ENCODE data around the gene ZNF563.
"Not testable (repeated sequence)": the region's sequence is repeated elsewhere in the genome, so short reads cannot be mapped to it uniquely, and the experiment has no call there.

The ZNF563 gene

DNA sequence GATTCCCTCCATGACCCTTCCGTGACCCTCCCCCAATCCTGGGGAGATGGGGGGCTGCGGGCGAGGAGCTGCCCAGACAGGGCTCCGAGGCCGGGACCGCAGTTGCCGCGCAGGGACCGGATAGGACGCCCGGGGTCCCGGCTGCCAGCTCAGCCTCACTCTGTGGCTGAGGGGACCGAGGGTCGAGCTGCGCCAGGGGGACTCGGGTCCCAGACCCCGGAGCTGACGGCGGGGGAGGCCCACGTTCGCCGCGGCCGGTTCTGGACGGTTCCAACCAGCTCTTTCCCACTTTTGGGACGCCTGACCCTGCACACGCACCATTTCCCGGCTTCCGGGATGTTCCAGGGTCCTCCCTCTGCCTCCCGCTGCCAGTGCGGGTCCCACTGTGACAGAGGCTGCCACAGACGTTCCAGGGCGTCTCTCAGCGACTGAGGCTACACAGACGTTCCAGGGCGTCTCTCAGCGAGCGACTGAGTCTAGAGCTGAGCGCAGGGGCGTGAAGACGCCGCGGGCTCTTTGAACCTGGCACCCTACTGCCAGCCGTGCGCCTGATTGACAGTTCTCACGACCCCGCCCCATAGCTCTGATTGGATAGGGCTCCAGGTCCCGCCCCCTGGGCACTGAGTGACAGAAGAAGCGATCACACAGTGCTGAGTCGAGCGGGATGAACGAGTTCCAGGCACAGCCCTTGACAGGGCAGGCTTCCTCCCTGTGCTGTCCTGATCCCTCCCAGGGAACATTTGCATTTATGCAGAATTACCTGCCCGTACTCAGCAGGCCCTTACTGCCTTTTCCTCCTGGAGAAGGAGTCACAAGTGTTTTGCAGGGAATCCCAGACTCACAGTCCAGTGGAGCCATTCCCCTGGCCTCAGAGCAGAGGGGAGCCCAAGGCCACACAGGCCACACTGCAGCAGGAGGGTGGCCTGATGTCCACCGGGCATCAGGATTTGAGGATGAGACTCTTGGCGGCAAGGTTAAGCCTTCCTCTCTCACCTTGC lies at the start of gene ZNF563:
ZNF563 (minus strand) TSS at position 472 of the 998 bp plus-strand sequence; CDS start at position 321, 151 bp downstream.
- peak; percentile 98 to 99 (median 98) for DNase-seq (ENCODE audit: low read depth in 2 of 3, low spot score in 1 of 3)

DNA sequence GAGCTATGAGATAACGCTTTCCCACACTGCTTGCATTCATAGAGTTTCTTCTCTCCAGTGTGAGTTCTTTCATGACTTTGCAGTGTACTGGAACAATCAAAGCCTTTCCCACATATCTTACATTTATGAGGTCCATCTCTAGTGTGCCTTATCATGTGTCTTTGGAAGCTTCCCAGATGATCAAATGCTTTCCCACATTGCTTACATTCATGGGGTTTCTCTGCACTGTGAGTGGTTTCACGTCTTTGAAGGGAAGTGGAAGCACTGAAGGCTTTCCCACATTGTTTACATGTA lies 47.0 kb upstream of the ZNF563 start:
- DNase-seq (ENCODE audit: low read depth in 2 of 3, low spot score in 1 of 3) = no peak

DNA sequence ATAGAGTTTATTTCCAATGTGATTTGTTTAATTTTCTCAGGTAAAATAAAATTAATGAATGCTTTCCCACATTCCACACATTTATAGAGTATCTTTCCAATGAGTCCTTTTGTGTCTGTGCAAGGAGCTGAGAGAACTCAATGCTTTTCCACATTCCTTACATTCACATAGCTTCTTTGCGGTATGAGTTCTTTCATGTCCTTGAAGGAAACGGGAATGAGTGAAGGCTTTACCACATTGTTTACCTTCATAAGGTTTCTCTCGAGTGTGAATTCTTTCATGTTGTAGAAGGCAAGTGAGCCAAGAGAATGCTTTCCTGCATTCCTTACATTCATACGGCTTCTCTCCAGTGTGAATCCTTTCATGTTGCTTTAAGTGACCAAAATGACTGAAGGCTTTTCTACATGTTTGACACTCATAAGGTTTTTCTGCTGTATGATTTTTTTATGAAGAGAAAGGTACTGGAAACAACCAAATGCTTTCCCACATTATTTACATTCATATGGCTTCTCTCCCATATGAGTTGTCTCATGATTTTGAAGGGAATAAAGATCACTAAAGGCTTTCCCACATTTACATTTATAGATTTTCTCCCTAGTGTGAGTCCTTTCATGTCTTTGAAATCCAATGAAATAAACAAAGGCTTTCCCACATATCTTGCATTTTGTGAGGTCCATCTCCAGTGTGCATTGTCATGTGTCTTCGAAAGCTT lies 46.5 kb upstream of the ZNF563 start:
- DNase-seq (ENCODE audit: low read depth in 2 of 3, low spot score in 1 of 3) = no peak

DNA sequence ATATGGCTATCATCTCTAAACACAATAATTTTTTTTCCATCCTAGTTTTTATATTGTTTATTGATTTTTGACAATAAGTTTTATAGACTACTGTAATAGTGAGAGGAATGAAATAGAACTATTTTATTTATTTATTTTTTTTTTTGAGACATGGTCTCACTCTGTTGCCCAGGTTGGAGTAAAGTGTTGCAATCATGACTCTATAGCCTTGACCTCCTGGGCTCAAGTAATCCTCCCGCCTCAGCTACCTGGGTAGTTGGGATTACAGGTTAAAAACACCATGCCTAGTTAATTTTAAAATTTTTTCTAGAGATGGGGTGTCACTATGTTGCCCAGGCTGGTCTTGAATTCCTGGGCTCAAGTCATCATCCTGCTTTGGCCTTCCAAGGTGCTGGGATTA lies 40.6 kb upstream of the ZNF563 start:
- DNase-seq (ENCODE audit: low read depth in 2 of 3, low spot score in 1 of 3) = no peak

DNA sequence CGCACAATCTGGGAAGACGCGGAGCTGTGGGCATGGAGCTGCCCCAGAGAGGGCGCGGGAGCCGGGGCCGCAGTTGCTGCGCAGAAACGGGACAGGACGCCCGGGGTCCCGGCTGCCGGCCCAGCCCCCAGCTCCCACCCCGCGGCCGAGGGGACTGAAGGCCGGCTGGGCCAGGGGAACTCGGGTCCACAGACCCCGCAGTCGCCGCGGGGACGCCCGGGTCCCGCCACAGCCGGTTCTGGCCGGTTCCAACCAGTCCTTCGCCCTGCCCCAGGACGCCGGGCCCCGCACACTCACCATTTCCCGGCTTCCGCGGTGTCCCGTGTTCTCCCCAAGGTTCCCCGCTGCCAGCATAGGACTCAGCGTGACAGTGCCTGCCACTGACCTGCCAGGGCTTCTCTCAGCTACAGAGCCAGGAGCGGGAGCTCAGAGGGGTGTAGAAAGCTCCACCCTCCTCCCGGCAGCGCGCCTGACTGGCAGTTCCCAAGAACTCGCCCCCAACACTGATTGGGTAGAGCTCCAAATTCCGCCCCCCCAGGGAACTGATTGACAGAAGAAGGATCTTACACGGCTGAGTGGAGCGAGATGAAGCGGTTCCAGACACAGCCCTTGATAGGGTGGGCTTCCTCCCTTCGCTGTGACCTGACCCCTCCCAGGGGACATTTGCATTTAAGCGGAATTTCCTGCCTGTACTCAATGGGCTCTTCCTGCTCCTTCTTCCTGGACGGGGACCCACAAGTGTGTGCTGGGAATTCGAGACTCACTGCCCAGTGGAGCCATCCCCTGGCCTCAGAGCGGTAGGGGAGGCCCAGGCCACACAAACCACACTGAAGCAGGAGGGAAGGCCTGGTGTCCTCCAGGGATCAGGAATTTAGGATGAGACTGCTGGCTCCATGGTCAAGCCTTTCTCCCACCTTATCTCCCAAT lies 32.1 kb upstream of the ZNF563 start, which contains the start of gene ZNF442:
ZNF442 (minus strand) TSS at position 448 of the 927 bp plus-strand sequence. CDS start 2,052 bp downstream, outside the sequence.
- DNase-seq (ENCODE audit: low read depth in 2 of 3, low spot score in 1 of 3) = peak; percentile 83 to 86 (median 84)

DNA sequence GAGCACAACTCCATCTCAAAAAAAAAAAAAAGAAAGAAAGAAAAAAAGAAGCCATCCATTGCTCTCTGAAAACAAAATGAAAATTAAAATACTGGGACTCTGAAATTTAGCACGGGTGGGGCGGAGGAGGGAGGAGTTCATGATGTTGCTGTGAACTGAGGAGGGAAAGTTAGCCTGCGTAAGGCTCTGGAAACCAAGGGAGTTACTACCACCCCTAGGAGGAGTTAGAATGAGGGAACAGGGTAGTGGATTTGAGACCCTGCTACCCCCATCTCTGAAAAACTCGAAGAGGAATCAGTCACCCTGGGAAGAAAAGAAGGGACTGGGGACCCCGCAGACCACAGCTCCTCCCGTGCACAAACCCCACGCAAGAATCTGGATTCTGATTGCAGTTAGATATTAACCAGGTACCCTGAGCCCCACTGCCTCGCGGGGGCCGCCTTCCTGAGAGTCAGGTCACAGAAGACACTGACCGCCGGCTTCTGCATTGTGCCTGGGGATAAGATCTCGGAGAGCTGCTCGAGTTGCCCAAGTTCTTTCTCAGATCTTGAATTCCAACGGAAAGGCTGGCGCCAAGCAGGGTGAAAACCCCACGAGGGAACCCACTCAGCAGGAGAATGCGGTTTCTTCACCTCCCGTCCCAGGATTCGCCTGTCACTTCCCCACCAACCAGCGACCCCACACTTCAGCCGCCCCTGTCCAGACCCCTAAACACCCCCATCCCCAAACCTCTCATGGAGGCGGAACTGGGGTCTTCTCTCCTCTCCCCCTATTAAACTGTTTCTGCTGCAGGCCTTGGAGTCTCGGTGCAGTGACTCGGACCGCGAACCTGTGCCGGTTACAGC lies 31.2 kb upstream of the ZNF563 start:
- DNase-seq (ENCODE audit: low read depth in 2 of 3, low spot score in 1 of 3) = no peak

DNA sequence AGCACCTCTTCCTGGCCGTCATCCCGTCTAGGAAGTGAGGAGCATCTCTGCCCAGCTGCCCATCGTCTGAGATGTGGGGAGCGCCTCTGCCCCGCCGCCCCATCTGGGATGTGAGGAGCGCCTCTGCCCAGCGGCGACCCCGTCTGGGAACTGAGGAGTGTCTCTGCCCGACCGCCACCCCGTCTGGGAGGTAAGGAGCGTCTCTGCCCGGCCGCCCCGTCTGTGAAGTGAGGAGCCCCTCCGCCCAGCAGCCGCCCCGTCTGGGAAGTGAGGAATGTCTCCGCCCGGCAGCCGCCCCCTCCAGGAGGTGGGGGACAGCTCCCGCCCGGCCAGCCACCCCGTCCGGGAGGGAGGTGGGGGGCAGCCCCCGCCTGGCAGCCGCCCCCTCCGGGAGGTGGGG lies 28.8 kb upstream of the ZNF563 start:
- not testable (repeated sequence) for DNase-seq (ENCODE audit: low read depth in 2 of 3, low spot score in 1 of 3)

DNA sequence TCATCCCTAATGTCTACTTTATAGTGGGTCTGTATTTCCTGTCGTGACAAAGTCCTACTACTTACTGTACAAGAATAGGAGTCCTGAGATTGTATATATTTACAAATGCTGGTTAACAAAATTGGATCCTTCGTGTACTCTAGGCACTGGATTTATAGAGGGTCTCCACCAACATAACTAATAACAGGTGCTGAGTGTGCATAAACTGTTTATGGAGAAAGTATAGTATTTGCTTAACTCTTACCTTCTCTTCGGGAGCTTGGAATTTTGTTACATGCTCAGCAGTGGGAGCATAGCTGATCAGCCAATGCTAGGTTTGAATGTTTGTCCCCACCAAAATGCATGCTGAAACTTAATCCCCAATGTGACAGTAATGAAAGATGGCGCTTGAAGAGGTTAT lies 19.9 kb upstream of the ZNF563 start:
- DNase-seq (ENCODE audit: low read depth in 2 of 3, low spot score in 1 of 3) = no peak

DNA sequence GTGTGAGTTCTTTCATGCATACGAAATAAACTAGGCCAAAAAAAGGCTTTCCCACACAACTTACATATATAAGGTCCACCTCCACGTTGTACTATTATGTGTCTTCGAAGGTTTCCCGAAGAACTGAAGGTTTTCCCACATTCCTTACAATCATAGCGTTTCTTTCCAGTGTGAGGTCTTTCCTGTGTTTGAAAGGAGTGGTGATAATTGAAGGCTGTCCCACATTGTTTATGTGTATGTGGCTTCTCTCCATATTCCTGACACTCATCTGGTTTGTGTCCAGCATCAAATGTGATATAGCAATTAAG lies 17.4 kb upstream of the ZNF563 start:
- DNase-seq (ENCODE audit: low read depth in 2 of 3, low spot score in 1 of 3) = no peak

DNA sequence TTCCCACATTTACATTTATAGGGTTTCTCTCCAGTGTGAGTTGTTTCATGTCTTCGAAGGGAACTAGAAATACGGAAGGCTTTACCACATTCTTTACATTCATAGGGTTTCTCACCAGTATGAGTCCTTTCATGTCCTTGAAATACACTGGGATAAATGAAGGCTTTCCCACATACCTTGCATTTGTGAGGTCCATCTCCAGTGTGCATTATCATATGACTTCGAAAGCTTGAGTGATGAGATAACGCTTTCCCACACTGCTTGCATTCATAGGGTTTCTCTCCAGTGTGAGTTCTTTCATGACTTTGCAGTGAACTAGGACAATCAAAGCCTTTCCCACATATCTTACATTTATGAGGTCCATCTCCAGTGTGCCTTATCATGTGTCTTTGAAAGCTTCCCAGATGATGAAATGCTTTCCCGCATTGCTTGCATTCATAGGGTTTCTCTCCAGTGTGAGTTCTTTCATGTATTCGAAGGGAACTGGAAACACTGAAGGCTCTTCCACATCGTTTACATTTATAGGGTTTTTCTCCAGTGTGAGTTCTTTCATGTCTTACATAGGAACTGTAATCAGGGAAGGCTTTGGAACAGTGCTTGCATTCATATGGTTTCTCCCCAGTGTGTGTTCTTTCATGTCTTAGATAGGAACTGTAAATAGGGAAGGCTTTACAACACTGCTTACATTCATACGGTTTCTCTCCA lies 16.9 kb upstream of the ZNF563 start:
- no peak for DNase-seq (ENCODE audit: low read depth in 2 of 3, low spot score in 1 of 3)

DNA sequence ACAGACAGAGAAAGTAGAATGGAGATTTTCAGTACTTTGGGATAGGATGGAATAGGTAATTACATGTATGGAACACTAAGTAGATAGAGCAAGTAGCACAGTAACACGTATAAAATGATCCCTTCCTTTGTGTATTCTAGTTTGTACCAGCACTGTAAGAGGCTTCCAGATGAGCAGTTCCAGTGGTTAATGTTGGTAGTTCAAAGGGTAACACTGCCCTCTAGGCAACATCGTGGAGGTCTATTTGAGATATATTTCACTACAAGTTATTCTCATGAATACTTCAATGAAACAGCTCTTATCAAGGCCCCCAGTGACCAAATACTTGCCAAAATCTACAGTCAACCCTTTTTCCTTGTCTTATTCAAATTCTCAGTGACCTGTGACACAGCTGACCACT lies 13.5 kb upstream of the ZNF563 start:
- DNase-seq (ENCODE audit: low read depth in 2 of 3, low spot score in 1 of 3) = no peak

DNA sequence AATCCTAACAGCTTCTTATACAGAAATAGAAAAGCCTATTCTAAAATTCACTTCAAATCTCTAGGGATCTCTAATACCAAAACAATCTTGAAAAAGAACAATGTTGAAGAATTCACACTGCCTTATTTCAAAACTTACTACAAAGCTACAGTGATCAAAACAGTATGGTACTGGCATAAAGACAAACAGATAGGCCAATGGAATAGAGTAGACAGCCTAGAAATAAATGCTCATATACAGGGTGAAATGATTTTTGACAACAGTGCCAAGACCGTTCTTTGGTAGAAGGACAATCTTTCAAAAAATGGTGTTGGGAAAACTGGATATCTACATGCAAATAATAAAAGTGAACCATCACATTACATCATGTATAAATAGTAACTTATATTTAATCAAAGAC lies 11.8 kb upstream of the ZNF563 start:
- DNase-seq (ENCODE audit: low read depth in 2 of 3, low spot score in 1 of 3) = no peak

DNA sequence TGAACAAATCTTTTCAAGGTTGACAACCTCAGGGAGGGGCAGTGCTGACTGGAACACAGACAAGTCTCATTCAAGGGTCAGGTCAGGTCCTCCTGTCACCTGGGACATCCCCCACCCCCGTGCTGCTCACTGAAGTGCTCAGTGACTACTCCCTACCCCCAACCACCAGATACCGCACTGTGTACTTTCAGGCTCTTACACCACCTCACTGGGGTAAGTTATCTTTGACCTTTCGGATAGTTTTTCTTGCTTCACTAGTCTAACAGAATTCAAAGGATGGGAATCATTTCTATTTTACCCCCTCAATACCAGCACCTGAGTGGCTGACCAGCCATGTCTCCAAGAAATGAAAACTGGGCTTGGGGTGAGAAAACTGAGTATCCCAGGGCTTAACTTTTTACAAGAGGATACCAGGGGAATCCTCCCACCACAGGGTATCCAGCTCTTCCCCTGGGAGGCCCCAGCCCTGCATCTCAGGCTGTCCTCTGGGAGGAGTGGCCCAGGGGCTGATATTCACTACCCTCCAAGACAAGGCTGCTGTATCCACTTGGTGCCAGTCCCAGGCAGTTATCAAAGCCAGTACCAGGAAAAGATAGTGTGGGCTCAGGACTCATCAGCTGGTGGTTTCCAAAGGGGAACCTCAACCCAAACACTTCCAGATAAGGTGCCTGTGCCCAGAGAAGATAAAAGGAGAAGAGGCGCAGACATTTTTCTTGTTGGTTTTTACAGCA lies 2.1 kb downstream of the ZNF563 start:
- peak; percentile 72 to 77 (median 75) for DNase-seq (ENCODE audit: low read depth in 2 of 3, low spot score in 1 of 3)

DNA sequence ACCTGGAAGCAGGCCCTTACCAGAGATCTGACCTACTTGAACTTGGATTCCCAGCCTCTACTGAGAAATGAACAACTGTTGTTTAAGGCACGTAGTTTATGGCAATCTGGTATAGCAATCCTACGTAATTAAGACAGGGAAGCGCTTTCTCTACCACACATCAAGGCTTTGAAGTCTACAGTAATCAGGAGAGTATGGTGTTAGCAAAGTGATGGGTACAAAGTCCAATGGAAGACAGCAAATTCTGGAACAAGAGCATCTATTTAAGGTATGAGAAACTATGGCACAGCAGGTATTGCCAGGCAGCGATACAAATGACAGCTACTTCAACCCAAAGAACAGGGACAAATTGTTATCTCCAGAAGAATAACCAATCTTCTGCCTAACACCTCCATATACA lies 3.1 kb downstream of the ZNF563 start:
- no peak for DNase-seq (ENCODE audit: low read depth in 2 of 3, low spot score in 1 of 3)

DNA sequence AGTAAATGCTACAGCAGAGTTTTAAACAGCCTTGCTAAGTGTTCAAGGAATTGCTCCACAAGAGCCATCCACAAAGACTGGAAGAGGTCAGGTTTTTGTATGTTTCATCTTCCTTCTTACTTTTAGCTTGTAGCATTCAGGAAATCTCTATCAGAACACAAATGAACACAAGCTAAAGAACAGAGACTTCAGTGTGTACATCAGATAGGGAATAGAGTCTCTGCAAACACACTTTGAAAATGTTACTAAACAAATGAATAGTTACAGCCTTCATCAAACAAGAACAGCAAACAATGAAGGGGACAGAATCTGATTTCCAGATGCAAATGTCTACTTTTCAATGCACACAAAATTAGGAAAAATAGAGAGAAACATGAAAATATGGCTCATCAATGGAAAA lies 7.7 kb downstream of the ZNF563 start:
- DNase-seq (ENCODE audit: low read depth in 2 of 3, low spot score in 1 of 3) = no peak

DNA sequence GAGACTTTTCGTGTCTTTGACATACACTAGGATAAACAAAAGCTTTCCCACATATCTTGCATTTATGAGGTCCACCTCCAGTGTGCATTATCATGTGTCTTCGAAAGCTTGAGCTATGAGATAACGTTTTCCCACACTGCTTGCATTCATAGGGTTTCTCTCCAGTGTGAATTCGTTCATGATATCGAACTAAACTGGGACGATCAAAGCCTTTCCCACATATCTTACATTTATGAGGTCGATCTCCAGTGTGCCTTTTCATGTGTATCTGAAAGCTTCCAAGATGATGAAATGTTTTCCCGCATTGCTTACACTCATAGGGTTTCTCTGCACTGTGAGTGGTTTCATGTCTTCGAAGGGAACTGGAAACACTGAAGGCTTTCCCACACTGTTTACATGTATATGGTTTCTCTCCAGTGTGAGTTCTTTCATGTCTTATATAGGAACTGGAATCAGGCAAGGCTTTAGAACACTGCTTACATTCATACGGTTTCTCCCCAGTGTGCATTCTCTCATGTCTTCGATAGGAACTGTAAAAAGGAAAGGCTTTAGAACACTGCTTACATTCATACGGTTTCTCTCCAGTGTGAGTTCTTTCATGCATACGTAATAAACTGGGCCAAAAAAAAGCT lies 14.5 kb downstream of the ZNF563 start:
- no peak for DNase-seq (ENCODE audit: low read depth in 2 of 3, low spot score in 1 of 3)

DNA sequence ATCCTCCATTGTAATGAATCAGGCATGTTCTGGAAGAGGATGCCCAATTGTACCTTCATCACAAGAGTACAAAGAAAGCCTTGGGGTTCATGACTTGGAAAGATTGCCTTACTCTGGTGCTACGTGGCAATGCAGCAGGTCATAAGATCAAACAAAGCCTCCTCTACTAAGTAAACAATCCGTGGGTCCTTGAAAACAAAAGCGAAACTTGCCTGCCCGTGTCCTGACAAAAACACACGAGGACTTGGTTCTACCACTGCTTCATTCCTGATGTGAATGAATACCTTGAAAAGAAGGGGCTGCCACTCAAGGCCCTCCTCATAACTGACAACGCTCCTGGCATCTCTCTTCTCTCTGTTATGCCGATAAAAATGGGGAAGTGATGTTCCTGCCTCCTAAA lies 18.9 kb downstream of the ZNF563 start:
- DNase-seq (ENCODE audit: low read depth in 2 of 3, low spot score in 1 of 3) = no peak

DNA sequence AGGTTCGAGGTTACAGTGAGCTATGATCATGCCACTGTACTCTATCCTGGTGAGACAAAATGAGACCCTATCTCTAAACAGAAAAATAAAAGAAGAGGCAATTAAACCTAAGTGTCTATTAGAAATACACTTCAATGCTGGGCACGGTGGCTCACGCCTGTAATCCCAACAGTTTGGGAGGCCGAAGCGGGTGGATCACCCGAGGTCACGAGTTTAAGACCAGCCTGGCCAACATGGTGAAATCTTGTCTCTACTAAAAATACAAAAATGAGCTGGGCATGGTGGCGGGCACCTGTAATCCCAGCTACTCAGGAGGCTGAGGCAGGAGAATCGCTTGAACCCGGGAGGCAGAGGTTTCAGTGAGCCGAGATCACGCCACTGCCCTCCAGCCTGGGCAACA lies 24.5 kb downstream of the ZNF563 start:
- not testable (repeated sequence) for DNase-seq (ENCODE audit: low read depth in 2 of 3, low spot score in 1 of 3)

DNA sequence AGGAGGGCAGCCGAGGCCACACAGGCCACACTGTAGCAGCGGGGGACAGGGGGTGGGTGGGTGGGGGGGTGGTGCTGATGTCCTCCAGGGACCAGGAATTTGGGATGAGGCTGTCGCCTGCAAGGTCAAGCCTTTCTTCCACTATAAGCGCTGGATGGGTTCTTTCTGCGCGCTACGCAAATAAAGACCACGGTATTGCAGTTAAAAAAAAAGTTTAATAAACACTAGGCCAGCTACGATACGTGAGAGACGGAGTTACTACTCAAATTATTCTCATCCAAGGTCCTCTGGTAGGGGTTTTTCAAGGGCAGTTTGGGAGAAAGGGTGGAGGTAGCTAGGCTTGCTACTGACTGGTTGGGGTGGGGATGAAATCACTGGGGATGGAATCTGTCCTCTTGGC lies 38.2 kb downstream of the ZNF563 start:
- no peak for DNase-seq (ENCODE audit: low read depth in 2 of 3, low spot score in 1 of 3)
